Trophoblast cell (in vitro differentiated cells and primary cell): ENCODE data around the gene GYPC.

Experiments used
- DNase-seq, 2 donors: peaks; one replicate each; pipeline ENCODE4 v3.0.0-alpha.2; 2016
- H2AFZ ChIP-seq: 2 replicates; pipeline ENCODE4 v1.6.1; 2013; ENCODE audit warnings: low read length, moderate library complexity, mild to moderate bottlenecking; ENCODE audit not compliant: insufficient read depth, poor library complexity
- H2AK5ac ChIP-seq: 2 replicates; pipeline ENCODE4 v1.6.1; 2013; ENCODE audit warnings: mild to moderate bottlenecking, low read length
- H2BK120ac ChIP-seq: 2 replicates; pipeline ENCODE4 v1.6.1; 2013; ENCODE audit warnings: low read length, mild to moderate bottlenecking, moderate library complexity; ENCODE audit not compliant: insufficient read depth, poor library complexity
- H2BK12ac ChIP-seq: 2 replicates; pipeline ENCODE4 v1.6.1; 2013; ENCODE audit warnings: mild to moderate bottlenecking, low read length, moderate library complexity
- H2BK5ac ChIP-seq: 2 replicates; pipeline ENCODE4 v1.6.1; 2013; ENCODE audit warnings: low read length, low read depth, moderate library complexity, mild to moderate bottlenecking; ENCODE audit not compliant: poor library complexity
- H3K14ac ChIP-seq: 2 replicates; pipeline ENCODE4 v1.6.1; 2013; ENCODE audit warnings: mild to moderate bottlenecking, low read length
- H3K18ac ChIP-seq: 2 replicates; pipeline ENCODE4 v1.6.1; 2013; ENCODE audit warnings: mild to moderate bottlenecking, low read length
- H3K23ac ChIP-seq: 2 replicates; pipeline ENCODE4 v1.6.1; 2013; ENCODE audit warnings: low read length
- H3K27ac ChIP-seq: 2 replicates; pipeline ENCODE4 v1.5.1; 2013; ENCODE audit warnings: low read depth, mild to moderate bottlenecking, inconsistent platforms, low read length, moderate library complexity
- H3K27me3 ChIP-seq: 2 replicates; pipeline ENCODE4 v1.6.1; 2013; ENCODE audit warnings: inconsistent platforms, mild to moderate bottlenecking, low read length, moderate library complexity; ENCODE audit not compliant: insufficient read depth
- H3K36me3 ChIP-seq, 2 experiments: 1 replicate in 1 of 2; 2 replicates in 1 of 2; pipeline ENCODE4 v1.6.1; 2013; ENCODE audit warnings: low read length in 2 of 2, mild to moderate bottlenecking in 2 of 2, moderate library complexity in 1 of 2; ENCODE audit not compliant: insufficient read depth in 2 of 2, control insufficient read depth in 1 of 2
- H3K4ac ChIP-seq: 2 replicates; pipeline ENCODE4 v1.6.1; 2013; ENCODE audit warnings: low read depth, mild to moderate bottlenecking, low read length, moderate library complexity
- H3K4me1 ChIP-seq, 2 experiments: 1 replicate in 1 of 2; 2 replicates in 1 of 2; pipeline ENCODE4 v1.6.1; 2013; ENCODE audit warnings: low read length in 2 of 2, mild to moderate bottlenecking in 2 of 2, moderate library complexity in 1 of 2; ENCODE audit not compliant: insufficient read depth in 2 of 2, control insufficient read depth in 1 of 2
- H3K4me2 ChIP-seq: 2 replicates; pipeline ENCODE4 v1.6.1; 2013; ENCODE audit warnings: inconsistent platforms, mild to moderate bottlenecking, low read length, moderate library complexity
- H3K4me3 ChIP-seq: 2 replicates; pipeline ENCODE4 v1.5.1; 2013; ENCODE audit warnings: mild to moderate bottlenecking, low read depth, low read length, inconsistent platforms
- H3K79me1 ChIP-seq: one replicate; pipeline ENCODE4 v1.6.1; 2013; ENCODE audit warnings: low read length
- H3K79me2 ChIP-seq: 2 replicates; pipeline ENCODE4 v1.6.1; 2013; ENCODE audit warnings: low read length, mild to moderate bottlenecking; ENCODE audit not compliant: control insufficient read depth, insufficient read depth, poor library complexity
- H3K9ac ChIP-seq: 2 replicates; pipeline ENCODE4 v1.6.1; 2013; ENCODE audit warnings: mild to moderate bottlenecking, low read length
- H3K9me3 ChIP-seq: 2 replicates; pipeline ENCODE4 v1.6.1; 2013; ENCODE audit warnings: low read depth, mild to moderate bottlenecking, control low read depth, inconsistent platforms, low read length; ENCODE audit not compliant: insufficient read depth
- H4K12ac ChIP-seq: 2 replicates; pipeline ENCODE4 v1.6.1; 2013; ENCODE audit warnings: low read depth, mild to moderate bottlenecking, low read length, moderate library complexity
- H4K8ac ChIP-seq: 2 replicates; pipeline ENCODE4 v1.6.1; 2013; ENCODE audit warnings: low read depth, mild to moderate bottlenecking, low read length, moderate library complexity
- H4K91ac ChIP-seq: one replicate; pipeline ENCODE4 v1.6.1; 2013; ENCODE audit warnings: low read depth, mild to moderate bottlenecking, low read length, moderate library complexity
- WGBS: extraction: QIAGEN DNeasy Blood & Tissue Kit; methylation state at CpG from one replicate; pipeline ENCODE4 v1.1.7; 2013; ENCODE audit warnings: missing lambda C conversion rate; ENCODE audit not compliant: insufficient read length, insufficient coverage; ENCODE audit errors: extremely low coverage; 5-methylcytosine and 5-hydroxymethylcytosine counted together

The GYPC gene

GRCh38 chr2:126722546-126722945 lies 66.6 kb downstream of the GYPC start:
- H2BK12ac ChIP-seq, result no peak overlapping the region
- H3K4ac ChIP-seq, result no peak overlapping the region
- no peak overlapping the region for H2BK120ac ChIP-seq
- no peak overlapping the region for H2AFZ ChIP-seq
- no peaks in the 10 kb centered on the region for H3K79me2 ChIP-seq
- H3K27me3 ChIP-seq, result no peaks in the 10 kb centered on the region
- peaks cover 3% of the 10 kb centered on the region for H3K9me3 ChIP-seq
- no peak overlapping the region for H4K12ac ChIP-seq
- H3K79me1 ChIP-seq, result no peaks in the 10 kb centered on the region
- no peak overlapping the region for H2BK5ac ChIP-seq
- H3K18ac ChIP-seq, result no peak overlapping the region
- WGBS, result no CpG with 5 or more reads among the region's 4 CpGs
- no peaks in the 10 kb centered on the region for H3K4me1 ChIP-seq
- no peak overlapping the region for H4K8ac ChIP-seq
- H3K4me2 ChIP-seq, result no peak overlapping the region
- H2AK5ac ChIP-seq, result no peak overlapping the region
- H3K23ac ChIP-seq, result no peak overlapping the region
- DNase-seq, result no peak
- H3K27ac ChIP-seq, result no peak overlapping the region
- H4K91ac ChIP-seq, result no peak overlapping the region
- H3K14ac ChIP-seq, result no peak overlapping the region
- no peak overlapping the region for H3K9ac ChIP-seq
- no peak overlapping the region for H3K4me3 ChIP-seq
- no peaks in the 10 kb centered on the region for H3K36me3 ChIP-seq

- Histone ChIP-seq H2BK12ac (no peak overlapping the region), H3K23ac (no peak overlapping the region), H3K9me3 (peaks cover 3% of the 10 kb centered on the region), H3K18ac (no peak overlapping the region), H3K27ac (no peak overlapping the region), H3K27me3 (no peaks in the 10 kb centered on the region), H3K79me1 (no peaks in the 10 kb centered on the region), H3K4me3 (no peak overlapping the region), H3K79me2 (no peaks in the 10 kb centered on the region), H4K12ac (no peak overlapping the region), H3K4me1 (no peaks in the 10 kb centered on the region), H3K4ac (no peak overlapping the region), H2AFZ (no peak overlapping the region), H3K9ac (no peak overlapping the region), H2AK5ac (no peak overlapping the region), H3K4me2 (no peak overlapping the region), H3K36me3 (no peaks in the 10 kb centered on the region), H3K14ac (no peak overlapping the region), H2BK120ac (no peak overlapping the region), H4K91ac (no peak overlapping the region), H4K8ac (no peak overlapping the region), H2BK5ac (no peak overlapping the region)
- DNase-seq, result no peak
- no CpG with 5 or more reads among the region's 2 CpGs for WGBS
These were observed 67.4 kb downstream of the GYPC start for GRCh38 chr2:126723281-126723815.

- no peak overlapping the region for H4K8ac ChIP-seq
- no peak overlapping the region for H3K4me3 ChIP-seq
- H3K9me3 ChIP-seq, result peaks cover 3% of the 10 kb centered on the region
- no peaks in the 10 kb centered on the region for H3K4me1 ChIP-seq
- H3K79me1 ChIP-seq, result no peaks in the 10 kb centered on the region
- H4K91ac ChIP-seq, result no peak overlapping the region
- no peak overlapping the region for H3K9ac ChIP-seq
- no peak overlapping the region for H3K4me2 ChIP-seq
- no peak overlapping the region for H3K4ac ChIP-seq
- H2BK12ac ChIP-seq, result no peak overlapping the region
- no peak overlapping the region for H3K23ac ChIP-seq
- H2BK120ac ChIP-seq, result no peak overlapping the region
- H3K27ac ChIP-seq, result no peak overlapping the region
- H3K27me3 ChIP-seq, result no peaks in the 10 kb centered on the region
- no peak overlapping the region for H2BK5ac ChIP-seq
- H3K14ac ChIP-seq, result no peak overlapping the region
- no peak overlapping the region for H4K12ac ChIP-seq
- no peak overlapping the region for H3K18ac ChIP-seq
- no peak for DNase-seq
- no peaks in the 10 kb centered on the region for H3K79me2 ChIP-seq
- no peak overlapping the region for H2AK5ac ChIP-seq
- H3K36me3 ChIP-seq, result no peaks in the 10 kb centered on the region
- H2AFZ ChIP-seq, result no peak overlapping the region
These were observed 69.6 kb downstream of the GYPC start for GRCh38 chr2:126725580-126725979.

GRCh38 chr2:126729896-126730295 lies 73.9 kb downstream of the GYPC start:
- H2BK120ac ChIP-seq, result no peak overlapping the region
- no peak overlapping the region for H3K9ac ChIP-seq
- H2AFZ ChIP-seq, result no peak overlapping the region
- WGBS, result no CpG with 5 or more reads among the region's 4 CpGs
- H4K12ac ChIP-seq, result no peak overlapping the region
- H3K27ac ChIP-seq, result no peak overlapping the region
- H3K4me1 ChIP-seq, result no peaks in the 10 kb centered on the region
- H3K27me3 ChIP-seq, result no peaks in the 10 kb centered on the region
- no peak overlapping the region for H3K4ac ChIP-seq
- H3K79me2 ChIP-seq, result no peaks in the 10 kb centered on the region
- no peak overlapping the region for H4K91ac ChIP-seq
- H3K4me3 ChIP-seq, result no peak overlapping the region
- no peaks in the 10 kb centered on the region for H3K79me1 ChIP-seq
- H4K8ac ChIP-seq, result no peak overlapping the region
- peaks cover 2% of the 10 kb centered on the region for H3K9me3 ChIP-seq
- no peak overlapping the region for H3K23ac ChIP-seq
- H2AK5ac ChIP-seq, result no peak overlapping the region
- H3K18ac ChIP-seq, result no peak overlapping the region
- no peak overlapping the region for H2BK12ac ChIP-seq
- H3K36me3 ChIP-seq, result no peaks in the 10 kb centered on the region
- DNase-seq, result no peak
- no peak overlapping the region for H3K4me2 ChIP-seq
- H2BK5ac ChIP-seq, result no peak overlapping the region
- H3K14ac ChIP-seq, result no peak overlapping the region
